Endothelial cell of umbilical vein (primary cell): Measurements from ENCODE around the gene TTK. TPM values are rescaled to one million over a fixed set of nuclear protein-coding genes. Genes with fewer than 3 reads are reported as not detected.
"Not testable (repeated sequence)": the region's sequence is repeated elsewhere in the genome, so short reads cannot be mapped to it uniquely, and the experiment has no call there.

Experiments used
- BruUV-seq: library from RNA; stranded (reverse); fragments of 400-500 nt; replicated peaks from 2 replicates; lab custom pipeline; 2021; lab: Mats Ljungman, UMichigan
- CTCF ChIA-PET: fragments of 300-600, 350-600 bp; sonication (Branson Sonifier 250); formaldehyde crosslinking; loops from one replicate; lab custom pipeline; 2021; ENCODE audit warnings: antibody characterized with exemption, inconsistent platforms; lab: Charles Lee
- POLR2A ChIA-PET: fragments of 300-600, 350-600 bp; sonication (Branson Sonifier 250); formaldehyde crosslinking; loops from one replicate; lab custom pipeline; 2021; ENCODE audit warnings: antibody characterized with exemption, inconsistent platforms; lab: Charles Lee
- DNase-seq: peaks from one replicate; pipeline ENCODE4 v3.0.0-alpha.2; 2011; ENCODE audit warnings: low read depth, low spot score
- FAIRE-seq: peaks from 2 replicates; lab custom pipeline; 2011; peaks lifted over from hg19 to GRCh38; lab: Jason Lieb, UNC
- H2AFZ ChIP-seq: 2 replicates; pipeline ENCODE4 v1.6.0; 2012; ENCODE audit warnings: low read depth, low read length, control low read depth, inconsistent platforms
- H3K27ac ChIP-seq: 2 replicates; pipeline ENCODE4 v1.5.1; 2011; ENCODE audit warnings: low read depth, mild to moderate bottlenecking, control low read depth, low read length, moderate library complexity; ENCODE audit not compliant: insufficient read depth
- H3K27me3 ChIP-seq, 2 experiments: 2 replicates each; pipeline versions ENCODE4 v1.6.0 to v1.6.1; 2011; ENCODE audit warnings: low read length in 2 of 2, mixed read lengths in 1 of 2; ENCODE audit not compliant: control insufficient read depth in 2 of 2, insufficient read depth in 2 of 2
- H3K36me3 ChIP-seq, 2 experiments: 2 replicates in 1 of 2; 3 replicates in 1 of 2; pipeline ENCODE4 v1.5.1; 2011; ENCODE audit warnings: low read length in 2 of 2, mild to moderate bottlenecking in 1 of 2, moderate library complexity in 1 of 2; ENCODE audit not compliant: control insufficient read depth in 2 of 2, insufficient read depth in 2 of 2; ENCODE audit errors: extremely low read depth in 1 of 2
- H3K4me1 ChIP-seq: 3 replicates; pipeline ENCODE4 v1.5.1; 2011; ENCODE audit warnings: mild to moderate bottlenecking, low read length; ENCODE audit not compliant: control insufficient read depth, insufficient read depth; ENCODE audit errors: extremely low read depth
- H3K4me2 ChIP-seq: 2 replicates; pipeline ENCODE4 v1.6.1; 2011; ENCODE audit warnings: low read length, control low read depth, mixed read lengths; ENCODE audit not compliant: insufficient read depth
- H3K4me3 ChIP-seq, 3 experiments: fragments of 200-600 bp in 1 of 3; sonication (generic), shearing (Covaris generic) in 1 of 3; replicated peaks in 1 of 3; 2 replicates each; pipeline ENCODE4 v1.5.1; 2011 to 2016; ENCODE audit warnings: control low read depth in 3 of 3, low read length in 3 of 3, mild to moderate bottlenecking in 2 of 3, inconsistent platforms in 1 of 3, low read depth in 1 of 3, moderate library complexity in 1 of 3; ENCODE audit not compliant: insufficient read depth in 1 of 3
- H3K79me2 ChIP-seq: 2 replicates; pipeline ENCODE4 v1.6.0; 2012; ENCODE audit warnings: low read length, inconsistent platforms; ENCODE audit not compliant: control insufficient read depth, insufficient read depth
- H3K9ac ChIP-seq: replicated peaks from 2 replicates; pipeline ENCODE3; 2011; ENCODE audit warnings: low read length, control low read depth; ENCODE audit not compliant: insufficient read depth; ENCODE audit errors: extremely low read depth
- H3K9me1 ChIP-seq: replicated peaks from 3 replicates; pipeline ENCODE4 v1.6.0; 2011; ENCODE audit warnings: mild to moderate bottlenecking, low read length; ENCODE audit not compliant: control insufficient read depth, insufficient read depth; ENCODE audit errors: extremely low read depth
- H3K9me3 ChIP-seq: replicated peaks from 2 replicates; pipeline ENCODE4 v1.5.1; 2012; ENCODE audit warnings: low read length, inconsistent platforms; ENCODE audit not compliant: control insufficient read depth, insufficient read depth
- H4K20me1 ChIP-seq: replicated peaks from 2 replicates; pipeline ENCODE3; 2011; ENCODE audit warnings: mild to moderate bottlenecking, low read length; ENCODE audit not compliant: control insufficient read depth, insufficient read depth; ENCODE audit errors: extremely low read depth
- CTCF ChIP-seq, 2 donors: IDR thresholded peaks; 1 replicate in 1 of 2; 2 replicates in 1 of 2; pipeline ENCODE4 v1.5.1; 2011; ENCODE audit warnings: low read length in 2 of 2, mild to moderate bottlenecking in 2 of 2, moderate library complexity in 2 of 2, control low read depth in 1 of 2, inconsistent platforms in 1 of 2, low read depth in 1 of 2; ENCODE audit not compliant: insufficient read depth in 1 of 2; ENCODE audit errors: extremely low read depth in 1 of 2
- POLR2A ChIP-seq: IDR thresholded peaks from 2 replicates; pipeline ENCODE4 v1.6.1; 2012; ENCODE audit warnings: low read depth, mild to moderate bottlenecking, control low read depth, low read length
- dilution Hi-C: fragments of 300-500 bp; cut with MboI; formaldehyde crosslinking; loops from one replicate; pipeline ENCODE4 v1.15.0; 2019; ENCODE audit warnings: low sequenced_read_pairs; ENCODE audit not compliant: extremely low pct_ligation_motif_present
- intact Hi-C: fragments of 100-400 bp; cut with micrococcal nuclease; formaldehyde crosslinking; loops from one replicate; pipeline ENCODE4 v1.10.0; 2022
- polyA plus RNA-seq, 4 experiments: library from polyadenylated mRNA; depleted of rRNA in 3 of 4; stranded (reverse) in 3 of 4; unstranded in 1 of 4; fragments of >200 nt; gene quantifications; 2 replicates each; pipeline versions ENCODE4 v1.2.1 to v1.2.3, GENCODE V29; 2011 to 2012; ENCODE audit warnings: missing spikeins in 1 of 4
- total RNA-seq: library from RNA; stranded (reverse); gene quantifications from 2 replicates; pipeline ENCODE4 v1.2.3, GENCODE V29; 2021
- TF ChIP-seq, protein P1 (sequence below): IDR thresholded peaks from 2 replicates; pipeline ENCODE4 v1.6.1; 2011; ENCODE audit not compliant: insufficient read depth, insufficient read length

Gene TTK
- total and polyA plus RNA-seq, 2 donors (not counting 3 experiments of a cell fraction or from before 2014, with no cell fraction given) = 4.1 to 29.4 TPM

GRCh38 chr6:80029470-80029869 is 25.0 kb downstream of the TTK start:
- Histone ChIP-seq H3K36me3 (peaks cover 0 to 24% of the 10 kb centered on the region in 2 experiments), H3K79me2 (no peaks in the 10 kb centered on the region), H3K4me2 (no peak overlapping the region), H2AFZ (no peak overlapping the region), H3K4me1 (no peaks in the 10 kb centered on the region), H3K27me3 (no peaks in the 10 kb centered on the region), H3K4me3 (no peak overlapping the region), H3K27ac (no peak overlapping the region), H3K9ac (no peak overlapping the region), H3K9me1 (no peaks in the 10 kb centered on the region), H3K9me3 (no peaks in the 10 kb centered on the region), H4K20me1 (no peaks in the 10 kb centered on the region)
- dilution Hi-C loops (no loop called here), intact Hi-C loops (no loop called here)
- BruUV-seq = no TSS peak
- no peak for DNase-seq
- no peak for TF ChIP-seq CTCF (IDR thresholded peaks at IDR 0.05; ENCODE audit: extremely low read depth in 1 of 2, insufficient read depth in 1 of 2, low read depth in 1 of 2, low read length in 2 of 2)
- no peak for TF ChIP-seq POLR2A
- TF ChIP-seq, protein P1, sequence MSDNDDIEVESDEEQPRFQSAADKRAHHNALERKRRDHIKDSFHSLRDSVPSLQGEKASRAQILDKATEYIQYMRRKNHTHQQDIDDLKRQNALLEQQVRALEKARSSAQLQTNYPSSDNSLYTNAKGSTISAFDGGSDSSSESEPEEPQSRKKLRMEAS = no peak
- ChIA-PET POLR2A (no interaction called here), CTCF (interaction anchor here (1.0 to 1.1 kb wide), 2 partner anchors 12 to 16 kb away, joined by 3 read pairs; no protein-coding TSS in a partner anchor)
- no peak for FAIRE-seq

- H3K9me3 ChIP-seq, DNase-seq, dilution Hi-C loops, H3K4me1 ChIP-seq, H3K36me3 ChIP-seq, H2AFZ ChIP-seq, H3K4me2 ChIP-seq, H3K4me3 ChIP-seq, intact Hi-C loops, H3K27me3 ChIP-seq, CTCF ChIA-PET, BruUV-seq, H3K9ac ChIP-seq, H3K9me1 ChIP-seq, POLR2A ChIA-PET, H3K27ac ChIP-seq, H4K20me1 ChIP-seq, FAIRE-seq, H3K79me2 ChIP-seq: not testable (repeated sequence)
Observed at GRCh38 chr6:80048220-80048619, 43.8 kb downstream of the TTK start.
